GM12878 (cell line): ENCODE measurements around the gene TDO2.

Experiments used
- CHD1 ChIP-seq: IDR thresholded peaks from 2 replicates; pipeline ENCODE4 v1.6.1; 2012; ENCODE audit warnings: low read depth, low read length, improper control_type of control experiment
- EED ChIP-seq: sonication (generic); IDR thresholded peaks from 2 replicates; pipeline ENCODE4 v1.6.1; 2016; ENCODE audit warnings: antibody characterized with exemption, low read depth
- ESRRA ChIP-seq: IDR thresholded peaks from 2 replicates; pipeline ENCODE4 v1.6.1; 2012; ENCODE audit warnings: mild to moderate bottlenecking, low read length, improper control_type of control experiment
- EZH2 ChIP-seq: IDR thresholded peaks from 2 replicates; pipeline ENCODE4 v1.6.1; 2012; ENCODE audit warnings: low read depth, mild to moderate bottlenecking, control low read depth, inconsistent platforms, low read length, borderline replicate concordance; ENCODE audit not compliant: control insufficient read depth
- NFIC ChIP-seq: IDR thresholded peaks from 2 replicates; pipeline ENCODE4 v1.6.1; 2012; ENCODE audit warnings: low read depth, mild to moderate bottlenecking, inconsistent platforms, low read length, moderate library complexity
- POLR2A ChIP-seq: IDR thresholded peaks from 2 replicates; pipeline ENCODE4 v1.6.1; 2011; ENCODE audit warnings: low read depth, mild to moderate bottlenecking, low read length
- POLR2AphosphoS5 ChIP-seq: IDR thresholded peaks from 2 replicates; pipeline ENCODE4 v1.6.1; 2011; ENCODE audit warnings: mild to moderate bottlenecking, low read length, inconsistent platforms
- SP1 ChIP-seq: IDR thresholded peaks from one replicate; pipeline ENCODE4 v1.6.1; 2011; ENCODE audit warnings: low read depth, low read length
- TF ChIP-seq, protein P1 (sequence below), 3 experiments: IDR thresholded peaks in 2 of 3; conservative IDR thresholded peaks in 1 of 3; 2 replicates each; pipeline ENCODE4 v1.5.1; 2011; ENCODE audit warnings: low read depth in 3 of 3, low read length in 3 of 3, mild to moderate bottlenecking in 3 of 3, control low read depth in 2 of 3, moderate library complexity in 2 of 3, inconsistent platforms in 1 of 3, mixed read lengths in 1 of 3; ENCODE audit not compliant: control insufficient read depth in 2 of 3, insufficient read depth in 1 of 3; ENCODE audit errors: extremely low read depth in 1 of 3
- TF ChIP-seq, protein P2 (sequence below): IDR thresholded peaks from 2 replicates; pipeline ENCODE4 v1.6.1; 2012; ENCODE audit warnings: mild to moderate bottlenecking, low read depth, low read length

DNA sequence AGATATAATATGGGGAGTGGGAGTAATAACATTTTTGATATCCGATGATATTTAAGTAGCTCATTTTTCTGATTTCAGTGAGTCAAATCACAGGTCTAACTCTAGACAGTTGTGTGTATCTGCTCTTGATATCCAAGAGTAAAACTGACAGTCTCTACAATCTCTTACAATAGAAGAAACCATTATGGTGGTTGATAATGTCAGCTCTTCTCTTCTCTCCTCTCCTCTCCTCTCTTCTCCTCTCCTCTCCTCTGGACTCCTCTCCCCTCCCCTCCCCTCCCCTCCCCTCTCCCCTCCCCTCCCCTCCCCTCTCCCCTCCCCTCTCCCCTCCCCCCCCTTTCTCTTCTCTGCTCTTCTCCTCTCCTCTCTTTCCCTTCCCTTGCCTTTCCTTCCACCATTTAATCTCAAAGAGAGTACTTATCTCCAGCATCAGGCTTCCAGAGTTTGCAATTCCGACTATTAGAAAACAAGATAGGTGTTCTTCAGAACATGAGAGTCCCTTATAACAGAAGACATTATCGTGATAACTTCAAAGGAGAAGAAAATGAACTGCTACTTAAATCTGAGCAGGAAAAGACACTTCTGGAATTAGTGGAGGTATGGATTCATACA is 6.2 kb downstream of the TDO2 start:
- TF ChIP-seq NFIC, result no peak
- TF ChIP-seq, protein P1, sequence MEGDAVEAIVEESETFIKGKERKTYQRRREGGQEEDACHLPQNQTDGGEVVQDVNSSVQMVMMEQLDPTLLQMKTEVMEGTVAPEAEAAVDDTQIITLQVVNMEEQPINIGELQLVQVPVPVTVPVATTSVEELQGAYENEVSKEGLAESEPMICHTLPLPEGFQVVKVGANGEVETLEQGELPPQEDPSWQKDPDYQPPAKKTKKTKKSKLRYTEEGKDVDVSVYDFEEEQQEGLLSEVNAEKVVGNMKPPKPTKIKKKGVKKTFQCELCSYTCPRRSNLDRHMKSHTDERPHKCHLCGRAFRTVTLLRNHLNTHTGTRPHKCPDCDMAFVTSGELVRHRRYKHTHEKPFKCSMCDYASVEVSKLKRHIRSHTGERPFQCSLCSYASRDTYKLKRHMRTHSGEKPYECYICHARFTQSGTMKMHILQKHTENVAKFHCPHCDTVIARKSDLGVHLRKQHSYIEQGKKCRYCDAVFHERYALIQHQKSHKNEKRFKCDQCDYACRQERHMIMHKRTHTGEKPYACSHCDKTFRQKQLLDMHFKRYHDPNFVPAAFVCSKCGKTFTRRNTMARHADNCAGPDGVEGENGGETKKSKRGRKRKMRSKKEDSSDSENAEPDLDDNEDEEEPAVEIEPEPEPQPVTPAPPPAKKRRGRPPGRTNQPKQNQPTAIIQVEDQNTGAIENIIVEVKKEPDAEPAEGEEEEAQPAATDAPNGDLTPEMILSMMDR (IDR thresholded peaks at IDR 0.05 in 2 of 3, conservative IDR thresholded peaks at IDR 0.05 in 1 of 3; ENCODE audit: control insufficient read depth in 2 of 3, extremely low read depth in 1 of 3, insufficient read depth in 1 of 3, low read depth in 3 of 3, low read length in 3 of 3), result no peak
- no peak for TF ChIP-seq POLR2AphosphoS5
- no peak for TF ChIP-seq EZH2
- TF ChIP-seq SP1, result no peak
- TF ChIP-seq ESRRA, result no peak
- TF ChIP-seq, protein P2, sequence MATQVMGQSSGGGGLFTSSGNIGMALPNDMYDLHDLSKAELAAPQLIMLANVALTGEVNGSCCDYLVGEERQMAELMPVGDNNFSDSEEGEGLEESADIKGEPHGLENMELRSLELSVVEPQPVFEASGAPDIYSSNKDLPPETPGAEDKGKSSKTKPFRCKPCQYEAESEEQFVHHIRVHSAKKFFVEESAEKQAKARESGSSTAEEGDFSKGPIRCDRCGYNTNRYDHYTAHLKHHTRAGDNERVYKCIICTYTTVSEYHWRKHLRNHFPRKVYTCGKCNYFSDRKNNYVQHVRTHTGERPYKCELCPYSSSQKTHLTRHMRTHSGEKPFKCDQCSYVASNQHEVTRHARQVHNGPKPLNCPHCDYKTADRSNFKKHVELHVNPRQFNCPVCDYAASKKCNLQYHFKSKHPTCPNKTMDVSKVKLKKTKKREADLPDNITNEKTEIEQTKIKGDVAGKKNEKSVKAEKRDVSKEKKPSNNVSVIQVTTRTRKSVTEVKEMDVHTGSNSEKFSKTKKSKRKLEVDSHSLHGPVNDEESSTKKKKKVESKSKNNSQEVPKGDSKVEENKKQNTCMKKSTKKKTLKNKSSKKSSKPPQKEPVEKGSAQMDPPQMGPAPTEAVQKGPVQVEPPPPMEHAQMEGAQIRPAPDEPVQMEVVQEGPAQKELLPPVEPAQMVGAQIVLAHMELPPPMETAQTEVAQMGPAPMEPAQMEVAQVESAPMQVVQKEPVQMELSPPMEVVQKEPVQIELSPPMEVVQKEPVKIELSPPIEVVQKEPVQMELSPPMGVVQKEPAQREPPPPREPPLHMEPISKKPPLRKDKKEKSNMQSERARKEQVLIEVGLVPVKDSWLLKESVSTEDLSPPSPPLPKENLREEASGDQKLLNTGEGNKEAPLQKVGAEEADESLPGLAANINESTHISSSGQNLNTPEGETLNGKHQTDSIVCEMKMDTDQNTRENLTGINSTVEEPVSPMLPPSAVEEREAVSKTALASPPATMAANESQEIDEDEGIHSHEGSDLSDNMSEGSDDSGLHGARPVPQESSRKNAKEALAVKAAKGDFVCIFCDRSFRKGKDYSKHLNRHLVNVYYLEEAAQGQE, result no peak
- no peak for TF ChIP-seq EED
- no peak for TF ChIP-seq POLR2A
- TF ChIP-seq CHD1, result no peak
